ENCODE results near the gene BOK. TPM values are rescaled to one million over a fixed set of nuclear protein-coding genes. Genes with fewer than 3 reads are reported as not detected.

BOK gene
- total RNA-seq, 1 donor from 2014 or later, result 83.3 TPM

- TF ChIP-seq, protein P1, sequence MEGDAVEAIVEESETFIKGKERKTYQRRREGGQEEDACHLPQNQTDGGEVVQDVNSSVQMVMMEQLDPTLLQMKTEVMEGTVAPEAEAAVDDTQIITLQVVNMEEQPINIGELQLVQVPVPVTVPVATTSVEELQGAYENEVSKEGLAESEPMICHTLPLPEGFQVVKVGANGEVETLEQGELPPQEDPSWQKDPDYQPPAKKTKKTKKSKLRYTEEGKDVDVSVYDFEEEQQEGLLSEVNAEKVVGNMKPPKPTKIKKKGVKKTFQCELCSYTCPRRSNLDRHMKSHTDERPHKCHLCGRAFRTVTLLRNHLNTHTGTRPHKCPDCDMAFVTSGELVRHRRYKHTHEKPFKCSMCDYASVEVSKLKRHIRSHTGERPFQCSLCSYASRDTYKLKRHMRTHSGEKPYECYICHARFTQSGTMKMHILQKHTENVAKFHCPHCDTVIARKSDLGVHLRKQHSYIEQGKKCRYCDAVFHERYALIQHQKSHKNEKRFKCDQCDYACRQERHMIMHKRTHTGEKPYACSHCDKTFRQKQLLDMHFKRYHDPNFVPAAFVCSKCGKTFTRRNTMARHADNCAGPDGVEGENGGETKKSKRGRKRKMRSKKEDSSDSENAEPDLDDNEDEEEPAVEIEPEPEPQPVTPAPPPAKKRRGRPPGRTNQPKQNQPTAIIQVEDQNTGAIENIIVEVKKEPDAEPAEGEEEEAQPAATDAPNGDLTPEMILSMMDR (conservative IDR thresholded peaks at IDR 0.05; ENCODE audit: low read depth, low read length), result no peak
- no peak for DNase-seq (ENCODE audit: low read depth)
- no peak overlapping the region for H3K4me3 ChIP-seq (ENCODE audit: low read depth, low read length)
Observed at GRCh38 chr2:241618296-241618805, 59.8 kb downstream of the BOK start.

DNA sequence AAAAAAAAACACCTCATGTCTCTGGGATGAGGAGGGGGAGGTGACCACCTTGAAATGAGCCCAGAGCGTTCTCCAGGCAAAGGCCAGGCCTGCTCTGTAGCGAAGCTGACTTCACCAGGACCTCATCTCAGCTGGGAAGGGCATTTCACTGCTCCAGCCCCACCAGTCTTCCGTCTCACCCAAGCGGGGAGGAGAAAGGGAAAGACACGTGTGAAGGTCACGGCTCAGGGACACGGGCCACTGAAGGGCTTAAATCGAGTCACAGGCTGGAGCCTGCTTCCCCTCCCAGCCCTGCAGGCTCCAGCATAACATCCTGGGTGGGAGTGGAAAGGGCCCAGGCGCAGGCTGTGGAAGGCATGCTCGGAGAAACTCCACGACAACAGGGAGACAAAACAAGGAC is 60.3 kb downstream of the BOK start:
- no peak overlapping the region for H3K4me3 ChIP-seq (ENCODE audit: low read depth, low read length)
- TF ChIP-seq, protein P1 (conservative IDR thresholded peaks at IDR 0.05; ENCODE audit: low read depth, low read length), result no peak
- DNase-seq (ENCODE audit: low read depth), result no peak

- no peak overlapping the region for H3K4me3 ChIP-seq (ENCODE audit: low read depth, low read length)
- DNase-seq (ENCODE audit: low read depth), result no peak
- TF ChIP-seq, protein P1 (conservative IDR thresholded peaks at IDR 0.05; ENCODE audit: low read depth, low read length), result no peak
Observed at GRCh38 chr2:241619597-241620418, 61.3 kb downstream of the BOK start.

- no peak overlapping the region for H3K4me3 ChIP-seq (ENCODE audit: low read depth, low read length)
- no peak for DNase-seq (ENCODE audit: low read depth)
- TF ChIP-seq, protein P1 (conservative IDR thresholded peaks at IDR 0.05; ENCODE audit: low read depth, low read length), result no peak
Observed at GRCh38 chr2:241620419-241620769, 61.8 kb downstream of the BOK start.

Other genes starting within 250 kb of the BOK start
- gene HDLBP, start 243.1 kb upstream of the BOK start, total RNA-seq, result 326 and 374 TPM in 2 replicates
- 299 and 366 TPM in 2 replicates for gene SEPTIN2, start 242.8 kb upstream of the BOK start, total RNA-seq
- gene FARP2, start 202.5 kb upstream of the BOK start, total RNA-seq, result 34.2 and 43.3 TPM in 2 replicates
- gene STK25, start 50.2 kb upstream of the BOK start, total RNA-seq, result 256 and 264 TPM in 2 replicates
- 42.4 and 73.8 TPM in 2 replicates for gene THAP4, start 78.4 kb downstream of the BOK start, total RNA-seq
- gene ATG4B, start 78.9 kb downstream of the BOK start, total RNA-seq, result 58.6 and 72.5 TPM in 2 replicates
- 102 and 128 TPM in 2 replicates for gene DTYMK, start 128.1 kb downstream of the BOK start, total RNA-seq
- 10.4 and 25.5 TPM in 2 replicates for gene ING5, start 143.3 kb downstream of the BOK start, total RNA-seq
- 10.8 and 13.9 TPM in 2 replicates for gene D2HGDH, start 175.9 kb downstream of the BOK start, total RNA-seq
- gene GAL3ST2, start 218.1 kb downstream of the BOK start, total RNA-seq, result 0.22 TPM in 1 of 2 replicates, not detected in the other

Data from epithelial cell of proximal tubule (primary cell).